ENCODE results near the gene LRCH2.

LRCH2 gene

DNA sequence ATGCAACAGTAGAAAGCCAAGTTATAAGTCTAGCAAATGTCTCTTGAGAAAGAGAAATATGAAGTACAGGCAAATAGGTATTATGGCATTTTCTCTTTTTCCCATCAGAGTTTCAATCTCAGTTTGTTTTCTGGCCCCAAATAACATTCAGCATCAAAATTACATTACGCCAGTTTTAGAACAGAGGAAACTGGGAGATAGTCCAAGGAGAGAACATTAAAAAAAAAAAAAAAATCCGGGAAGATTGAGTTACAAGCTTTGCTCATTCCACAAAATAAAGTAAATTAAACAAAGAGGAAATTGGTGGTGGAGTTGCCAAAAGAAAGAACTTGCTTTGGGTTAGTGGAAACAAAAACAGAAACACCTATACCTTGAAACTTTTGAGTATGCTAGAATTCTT, 166.1 kb downstream of the LRCH2 start:
- no peak for DNase-seq (ENCODE audit: low read depth in 1 of 2, low spot score in 1 of 2)

- DNase-seq (ENCODE audit: low read depth in 1 of 2, low spot score in 1 of 2) = no peak
These were observed 168.6 kb downstream of the LRCH2 start for GRCh38 chrX:115065304-115065703.

Measured in stimulated activated CD4-positive, alpha-beta T cell treated with anti-CD3 and anti-CD28 coated beads, Interleukin-15, amount 100 ng/mL, for 1 hour (primary cell).